Esophagus (tissue), 2 donors: ENCODE results near the gene NUP188. TPM values are rescaled to one million over a fixed set of nuclear protein-coding genes. Genes with fewer than 3 reads are reported as not detected.

Experiments used
- H3K27ac ChIP-seq, 2 donors: one replicate each; pipeline ENCODE4 v1.5.1; 2013; ENCODE audit warnings: low read depth in 2 of 2, mild to moderate bottlenecking in 2 of 2, inconsistent platforms in 1 of 2, low read length in 1 of 2, moderate library complexity in 1 of 2
- H3K27me3 ChIP-seq, 2 donors: one replicate each; pipeline ENCODE4 v1.6.1; 2013; ENCODE audit warnings: low read length in 2 of 2, control low read depth in 1 of 2, mild to moderate bottlenecking in 1 of 2; ENCODE audit not compliant: insufficient read depth in 2 of 2, control insufficient read depth in 1 of 2
- H3K36me3 ChIP-seq, 2 donors: one replicate each; pipeline ENCODE4 v1.6.1; 2013; ENCODE audit warnings: low read length in 1 of 2; ENCODE audit not compliant: control insufficient read depth in 2 of 2, insufficient read depth in 2 of 2
- H3K4me1 ChIP-seq, 2 donors: one replicate each; pipeline ENCODE4 v1.6.1; 2013; ENCODE audit warnings: low read length in 1 of 2; ENCODE audit not compliant: control insufficient read depth in 2 of 2, insufficient read depth in 2 of 2
- H3K4me3 ChIP-seq, 2 donors: one replicate each; pipeline ENCODE4 v1.5.1; 2013; ENCODE audit warnings: low read length in 2 of 2, mild to moderate bottlenecking in 2 of 2, low read depth in 1 of 2, moderate library complexity in 1 of 2
- H3K9me3 ChIP-seq, 2 donors: one replicate each; pipeline ENCODE4 v1.6.1; 2013; ENCODE audit warnings: mild to moderate bottlenecking in 2 of 2, low read depth in 1 of 2, low read length in 1 of 2, moderate library complexity in 1 of 2; ENCODE audit not compliant: control insufficient read depth in 2 of 2, insufficient read depth in 1 of 2
- WGBS, 2 donors: extraction: QIAGEN DNeasy Blood & Tissue Kit; methylation state at CpG; one replicate each; pipeline ENCODE4 v1.1.7; 2013; 5-methylcytosine and 5-hydroxymethylcytosine counted together
- polyA plus RNA-seq, 2 donors: library from polyadenylated mRNA; stranded (reverse); fragments of 200-250 nt; gene quantifications; one replicate each; pipeline ENCODE4 v1.2.3, GENCODE V29; 2013
- donor health status: healthy with polysubstance abuse.
- donor health status: Bipolar disorder and iron deficiency.

The NUP188 gene
- polyA plus RNA-seq, 2 donors, result 19.7 to 21.8 TPM

- Histone ChIP-seq H3K27me3 (no peaks in the 10 kb centered on the region), H3K36me3 (peaks cover 19 to 60% of the 10 kb centered on the region in 2 donors), H3K4me3 (peak overlapping the region in 1 of 2 donors; percentile 13), H3K4me1 (peaks cover 24 to 62% of the 10 kb centered on the region in 2 donors), H3K27ac (peak overlapping the region; percentile 93 to 96), H3K9me3 (no peaks in the 10 kb centered on the region)
- WGBS, 2 donors, result 48 to 55% methylated on average over 15 of the region's 15 CpGs
Measured at GRCh38 chr9:128913048-128913900, 34.2 kb upstream of the NUP188 start.

DNA sequence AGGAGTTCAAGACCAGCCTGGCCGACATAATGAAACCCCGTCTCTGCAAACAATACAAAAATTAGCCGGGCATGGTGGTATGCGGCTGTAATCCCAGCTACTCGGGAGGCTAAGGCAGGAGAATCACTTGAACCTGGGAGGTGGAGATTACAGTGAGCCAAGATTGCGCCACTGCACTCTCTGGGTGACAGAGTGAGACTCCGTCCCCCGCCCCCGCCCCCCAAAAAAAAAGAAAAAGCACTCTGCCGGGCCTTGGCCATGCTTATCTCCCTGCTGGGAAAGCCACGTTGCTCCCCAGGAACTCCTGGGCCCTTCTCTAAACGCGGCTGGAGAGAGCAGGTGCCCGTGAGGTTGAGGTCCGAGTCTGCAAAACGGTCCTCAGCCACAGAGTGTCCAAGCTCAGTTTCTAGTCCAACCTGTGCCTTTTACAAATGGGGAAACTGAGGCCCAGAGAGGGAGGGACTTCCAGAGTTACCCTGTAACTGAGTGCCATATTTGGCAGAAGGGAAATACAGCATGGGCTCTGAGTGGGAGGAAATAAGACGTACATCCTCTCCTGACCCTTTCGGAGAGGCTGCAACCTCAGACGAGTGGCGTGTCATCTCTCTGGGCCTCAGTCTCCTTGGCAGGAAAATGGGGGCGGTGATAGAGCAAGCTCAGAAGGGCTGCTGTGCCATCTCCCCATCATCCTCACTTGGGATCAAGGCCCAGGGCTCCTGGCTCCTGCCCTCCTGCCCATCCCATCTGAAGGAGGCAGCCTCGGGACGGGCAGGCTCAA lies 33.3 kb upstream of the NUP188 start:
- H3K27me3 ChIP-seq, result no peaks in the 10 kb centered on the region
- H3K4me3 ChIP-seq, result no peak overlapping the region
- H3K4me1 ChIP-seq, result peaks cover 24 to 63% of the 10 kb centered on the region in 2 donors
- no peaks in the 10 kb centered on the region for H3K9me3 ChIP-seq
- WGBS, 2 donors, result 72 to 79% methylated on average over 23 of the region's 23 CpGs
- H3K36me3 ChIP-seq, result peaks cover 16 to 56% of the 10 kb centered on the region in 2 donors
- H3K27ac ChIP-seq, result peak overlapping the region; percentile 2 to 96

DNA sequence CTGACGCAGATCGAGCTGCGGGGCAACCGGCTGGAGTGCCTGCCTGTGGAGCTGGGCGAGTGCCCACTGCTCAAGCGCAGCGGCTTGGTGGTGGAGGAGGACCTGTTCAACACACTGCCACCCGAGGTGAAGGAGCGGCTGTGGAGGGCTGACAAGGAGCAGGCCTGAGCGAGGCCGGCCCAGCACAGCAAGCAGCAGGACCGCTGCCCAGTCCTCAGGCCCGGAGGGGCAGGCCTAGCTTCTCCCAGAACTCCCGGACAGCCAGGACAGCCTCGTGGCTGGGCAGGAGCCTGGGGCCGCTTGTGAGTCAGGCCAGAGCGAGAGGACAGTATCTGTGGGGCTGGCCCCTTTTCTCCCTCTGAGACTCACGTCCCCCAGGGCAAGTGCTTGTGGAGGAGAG lies 31.3 kb upstream of the NUP188 start:
- WGBS, 2 donors, result 49 to 52% methylated on average over 17 to 18 of the region's 18 CpGs
- H3K9me3 ChIP-seq, result no peaks in the 10 kb centered on the region
- H3K4me3 ChIP-seq, result no peak overlapping the region
- peak overlapping the region; percentile 85 to 87 for H3K27ac ChIP-seq
- peaks cover 30 to 58% of the 10 kb centered on the region in 2 donors for H3K4me1 ChIP-seq
- H3K27me3 ChIP-seq, result no peaks in the 10 kb centered on the region
- H3K36me3 ChIP-seq, result peaks cover 8 to 40% of the 10 kb centered on the region in 2 donors

DNA sequence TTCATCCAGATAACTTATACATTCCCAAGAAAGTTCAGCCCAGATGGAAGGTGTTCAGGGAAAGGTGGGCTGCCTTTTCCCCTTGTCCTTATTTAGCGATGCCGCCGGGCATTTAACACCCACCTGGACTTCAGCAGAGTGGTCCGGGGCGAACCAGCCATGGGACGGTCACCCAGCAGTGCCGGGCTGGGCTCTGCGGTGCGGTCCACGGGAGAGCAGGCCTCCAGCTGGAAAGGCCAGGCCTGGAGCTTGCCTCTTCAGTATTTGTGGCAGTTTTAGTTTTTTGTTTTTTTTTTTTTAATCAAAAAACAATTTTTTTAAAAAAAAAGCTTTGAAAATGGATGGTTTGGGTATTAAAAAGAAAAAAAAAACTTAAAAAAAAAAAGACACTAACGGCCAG lies 30.8 kb upstream of the NUP188 start:
- Histone ChIP-seq H3K4me1 (peaks cover 30 to 57% of the 10 kb centered on the region in 2 donors), H3K36me3 (peaks cover 8 to 40% of the 10 kb centered on the region in 2 donors), H3K27me3 (no peaks in the 10 kb centered on the region), H3K9me3 (no peaks in the 10 kb centered on the region), H3K4me3 (no peak overlapping the region), H3K27ac (peak overlapping the region; percentile 85 to 92)
- WGBS, 2 donors, result 77% methylated on average over 11 of the region's 11 CpGs

DNA sequence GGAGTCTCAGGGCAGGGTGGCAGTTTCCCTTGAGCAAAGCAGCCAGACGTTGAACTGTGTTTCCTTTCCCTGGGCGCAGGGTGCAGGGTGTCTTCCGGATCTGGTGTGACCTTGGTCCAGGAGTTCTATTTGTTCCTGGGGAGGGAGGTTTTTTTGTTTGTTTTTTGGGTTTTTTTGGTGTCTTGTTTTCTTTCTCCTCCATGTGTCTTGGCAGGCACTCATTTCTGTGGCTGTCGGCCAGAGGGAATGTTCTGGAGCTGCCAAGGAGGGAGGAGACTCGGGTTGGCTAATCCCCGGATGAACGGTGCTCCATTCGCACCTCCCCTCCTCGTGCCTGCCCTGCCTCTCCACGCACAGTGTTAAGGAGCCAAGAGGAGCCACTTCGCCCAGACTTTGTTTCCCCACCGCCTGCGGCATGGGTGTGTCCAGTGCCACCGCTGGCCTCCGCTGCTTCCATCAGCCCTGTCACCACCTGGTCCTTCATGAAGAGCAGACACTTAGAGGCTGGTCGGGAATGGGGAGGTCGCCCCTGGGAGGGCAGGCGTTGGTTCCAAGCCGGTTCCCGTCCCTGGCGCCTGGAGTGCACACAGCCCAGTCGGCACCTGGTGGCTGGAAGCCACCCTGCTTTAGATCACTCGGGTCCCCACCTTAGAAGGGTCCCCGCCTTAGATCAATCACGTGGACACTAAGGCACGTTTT lies 30.2 kb upstream of the NUP188 start:
- H3K4me1 ChIP-seq, result peaks cover 26 to 54% of the 10 kb centered on the region in 2 donors
- peaks cover 8 to 40% of the 10 kb centered on the region in 2 donors for H3K36me3 ChIP-seq
- WGBS, 2 donors, result 48 to 53% methylated on average over 26 of the region's 26 CpGs

DNA sequence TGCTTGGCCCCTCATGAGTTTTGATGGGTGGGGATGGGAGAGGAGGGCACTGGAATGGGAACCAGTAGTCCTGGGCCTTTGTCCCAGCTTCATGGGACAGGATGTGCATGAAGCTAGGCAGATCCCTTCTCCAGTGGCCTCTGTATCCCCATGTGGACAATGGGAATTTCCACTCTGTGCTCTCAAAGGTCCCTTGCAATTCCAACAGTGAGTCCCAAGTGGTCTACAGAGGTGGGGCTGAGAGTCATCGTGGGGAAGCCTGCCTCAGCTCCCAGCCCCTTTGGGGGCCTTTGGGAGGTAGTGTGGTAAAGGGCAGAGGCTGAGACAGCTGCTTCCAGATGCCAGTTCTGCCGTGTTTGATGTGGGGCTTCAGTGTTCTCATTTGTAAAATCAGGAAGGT lies 28.6 kb upstream of the NUP188 start:
- WGBS, 2 donors, result 54% methylated on average over 2 of the region's 2 CpGs
- H3K4me3 ChIP-seq, result no peak overlapping the region
- H3K27ac ChIP-seq, result peak overlapping the region; percentile 6 to 21
- H3K4me1 ChIP-seq, result peaks cover 18 to 40% of the 10 kb centered on the region in 2 donors
- H3K9me3 ChIP-seq, result no peaks in the 10 kb centered on the region
- peaks cover 8 to 38% of the 10 kb centered on the region in 2 donors for H3K36me3 ChIP-seq
- no peaks in the 10 kb centered on the region for H3K27me3 ChIP-seq

More for the DNA sequence above, 30.2 kb upstream of the NUP188 start:
- Histone ChIP-seq H3K4me3 (no peak overlapping the region), H3K27ac (peak overlapping the region; percentile 85 to 92), H3K9me3 (no peaks in the 10 kb centered on the region), H3K27me3 (no peaks in the 10 kb centered on the region)

- Histone ChIP-seq H3K4me3 (no peak overlapping the region), H3K9me3 (no peaks in the 10 kb centered on the region), H3K4me1 (peaks cover 18 to 34% of the 10 kb centered on the region in 2 donors), H3K27ac (peak overlapping the region; percentile 6 to 13), H3K36me3 (peaks cover 8 to 34% of the 10 kb centered on the region in 2 donors), H3K27me3 (no peaks in the 10 kb centered on the region)
- WGBS, 2 donors, result 65 to 76% methylated on average over 14 of the region's 14 CpGs
Measured at GRCh38 chr9:128919402-128920089, 28.0 kb upstream of the NUP188 start.

GRCh38 chr9:128920381-128921058 lies 27.0 kb upstream of the NUP188 start, which contains the start of gene PHYHD1:
Gene PHYHD1 (plus strand): TSS chr9:128920982. CDS start chr9:128922324, 1,342 bp downstream.
- peaks cover 18 to 32% of the 10 kb centered on the region in 2 donors for H3K4me1 ChIP-seq

More at GRCh38 chr9:128920381-128921058, 27.0 kb upstream of the NUP188 start, which contains the start of gene PHYHD1:
- WGBS, 2 donors, result 50 to 52% methylated on average over 13 of the region's 13 CpGs
- Histone ChIP-seq H3K36me3 (peaks cover 8 to 31% of the 10 kb centered on the region in 2 donors), H3K4me3 (peak within 1 kb of the TSS; percentile 41 to 42), H3K9me3 (no peaks in the 10 kb centered on the region), H3K27me3 (no peaks in the 10 kb centered on the region), H3K27ac (peak within 1 kb of the TSS; percentile 74 to 89)
